GM12801 (cell line): ENCODE results near the gene SMARCA1.

ENCODE experiments used
- CTCF ChIP-seq: IDR thresholded peaks from one replicate; pipeline ENCODE4 v1.5.1; 2011; ENCODE audit warnings: control low read depth; ENCODE audit not compliant: insufficient read length; ENCODE audit errors: extremely low read depth

Gene SMARCA1

GRCh38 chrX:129540722-129541184 is 17.5 kb upstream of the SMARCA1 start:
- TF ChIP-seq CTCF: no peak

DNA sequence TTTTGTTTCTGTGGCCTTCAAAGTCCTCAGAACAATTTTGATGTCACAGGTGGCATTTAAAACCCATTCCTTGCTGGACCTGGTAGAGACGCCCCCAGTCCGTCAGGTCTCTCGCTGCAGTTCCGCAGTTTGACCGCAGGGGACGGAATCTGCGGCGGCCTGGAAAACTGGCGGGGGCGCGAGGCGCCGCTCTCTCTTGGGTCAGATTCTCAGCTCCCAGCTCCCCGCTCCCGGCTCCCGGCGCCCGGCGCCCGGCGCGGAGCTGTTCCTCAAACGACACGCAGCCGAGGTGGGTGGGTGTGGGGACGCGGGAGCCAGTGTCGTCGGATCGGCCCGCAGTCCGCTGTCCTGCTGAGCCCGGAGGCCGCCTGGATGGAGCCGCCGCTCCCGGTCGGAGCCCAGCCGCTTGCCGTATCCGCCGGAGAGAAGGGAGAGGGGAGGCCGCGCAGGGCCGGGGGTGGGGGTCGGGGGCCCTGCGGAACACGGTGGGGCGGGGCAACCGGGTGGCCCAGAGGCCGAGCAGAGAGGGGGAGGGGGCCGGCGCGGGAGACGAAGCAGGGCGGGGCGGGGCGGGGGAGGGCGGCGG is 16.9 kb upstream of the SMARCA1 start, which contains the start of gene OCRL:
Gene OCRL (plus strand): TSS at position 192 of the 586 bp plus-strand sequence. CDS start 181 bp downstream, at position 373.
- TF ChIP-seq CTCF: no peak

- TF ChIP-seq CTCF: no peak
These were observed 11.7 kb upstream of the SMARCA1 start for GRCh38 chrX:129534816-129535578.

DNA sequence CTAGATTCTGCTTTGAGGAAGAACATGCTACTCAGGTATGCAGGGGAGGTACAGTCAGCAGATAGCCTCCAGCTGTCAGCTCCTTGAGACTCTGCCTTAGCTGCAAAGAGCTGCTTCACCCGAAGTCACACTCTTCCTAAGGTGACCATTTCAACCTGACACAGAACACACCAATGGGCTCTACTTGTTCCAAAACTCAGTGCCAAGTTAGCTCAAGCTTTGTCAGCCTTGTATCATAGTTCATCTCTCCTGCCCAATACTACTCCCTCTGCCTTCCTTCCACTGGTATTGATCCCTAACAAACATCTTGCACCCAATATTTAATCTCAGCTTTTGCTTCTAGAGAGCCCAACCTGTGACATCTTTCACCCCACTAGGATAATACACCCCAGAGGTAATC is 7.8 kb upstream of the SMARCA1 start:
- no peak for TF ChIP-seq CTCF

- TF ChIP-seq CTCF: no peak
These were observed 7.1 kb upstream of the SMARCA1 start for GRCh38 chrX:129530410-129530809.

DNA sequence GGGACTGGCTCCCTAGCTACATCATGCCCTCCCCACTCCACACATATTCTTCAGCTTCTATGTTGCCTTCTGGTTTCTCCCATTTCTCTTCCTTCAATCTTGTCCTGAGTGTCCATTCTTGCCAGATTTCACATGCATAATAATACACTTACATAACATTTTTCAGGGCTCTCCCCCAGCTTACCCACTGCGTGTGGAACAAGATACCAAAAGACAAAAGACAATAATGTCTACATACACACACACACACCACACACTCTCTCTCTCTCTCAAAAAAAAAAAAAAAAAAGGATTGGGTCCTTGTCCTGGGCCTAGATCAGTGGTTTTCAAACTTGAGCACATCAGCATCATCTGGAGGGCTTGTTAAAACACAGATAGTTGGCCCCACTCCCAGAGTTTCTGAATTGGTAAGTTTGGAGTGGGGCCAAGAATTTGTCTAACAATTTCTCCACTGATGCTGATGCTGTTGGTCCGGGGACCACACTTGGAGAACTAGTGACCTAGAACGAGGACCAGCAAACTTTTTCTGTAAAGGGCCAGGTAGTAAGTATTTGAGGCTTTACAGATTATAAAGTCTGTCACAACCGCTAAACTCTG is 6.5 kb upstream of the SMARCA1 start:
- TF ChIP-seq CTCF: no peak

- TF ChIP-seq CTCF: no peak
These were observed 2.6 kb upstream of the SMARCA1 start for GRCh38 chrX:129525896-129526295.
